ENCODE measurements around the gene ZC3H4.

- TF ChIP-seq POLR2A (IDR thresholded peaks at IDR 0.05) (no peak), CTCF (IDR thresholded peaks at IDR 0.05) (no peak)
These were observed 31.1 kb downstream of the ZC3H4 start for GRCh38 chr19:47082493-47082892.

All from heart left ventricle (tissue), 13 donors.